Activated B cell treated with CpG ODN at 0.5 μM for 24 hours (primary cell): Measurements from ENCODE around the gene CDH2. TPM values are rescaled to one million over a fixed set of nuclear protein-coding genes. Genes with fewer than 3 reads are reported as not detected.

ENCODE experiments used
- ATAC-seq: fragments of 200-7000 bp; cut with Tn5 transposase; one replicate; pipeline ENCODE4 v1.10.0; 2021; ENCODE audit warnings: low read depth, mild to moderate bottlenecking, moderate library complexity
- CTCF ChIA-PET: fragments of 350-600 bp; sonication (Branson Sonifier 250); formaldehyde crosslinking; loops from one replicate; lab custom pipeline; 2021; ENCODE audit warnings: antibody characterized with exemption; lab: Charles Lee
- POLR2A ChIA-PET: fragments of 350-600 bp; sonication (Branson Sonifier 250); formaldehyde crosslinking; loops from one replicate; lab custom pipeline; 2021; ENCODE audit warnings: antibody characterized with exemption; lab: Charles Lee
- DNase-seq: peaks from one replicate; pipeline ENCODE4 v3.0.0; 2022
- H3K27ac Mint-ChIP-seq: one replicate; pipeline ENCODE4 v1.8.0; 2020; ENCODE audit warnings: mixed read lengths
- H3K27me3 Mint-ChIP-seq: one replicate; pipeline ENCODE4 v1.8.0; 2021; ENCODE audit warnings: mixed read lengths
- H3K36me3 Mint-ChIP-seq: one replicate; pipeline ENCODE4 v1.8.0; 2021; ENCODE audit warnings: low read depth, mixed read lengths
- H3K4me1 Mint-ChIP-seq: one replicate; pipeline ENCODE4 v1.8.0; 2021; ENCODE audit warnings: mixed read lengths
- H3K4me3 Mint-ChIP-seq: one replicate; pipeline ENCODE4 v1.8.0; 2020; ENCODE audit warnings: mild to moderate bottlenecking, mixed read lengths
- H3K9me3 Mint-ChIP-seq: one replicate; pipeline ENCODE4 v1.8.0; 2020; ENCODE audit warnings: mixed read lengths
- intact Hi-C: fragments of 100-400 bp; cut with micrococcal nuclease; formaldehyde crosslinking; loops from one replicate; pipeline ENCODE4 v1.15.1; 2024
- total RNA-seq: library from RNA; stranded (reverse); gene quantifications from 2 replicates; pipeline ENCODE4 v1.2.3, GENCODE V29; 2022
- TF ChIP-seq, protein P1 (sequence below): fragments of 200-600 bp; IDR thresholded peaks from one replicate; pipeline ENCODE4 v1.8.0; 2022; ENCODE audit warnings: antibody characterized with exemption, mild to moderate bottlenecking

Gene CDH2
- total RNA-seq, 1 donor from 2014 or later = not detected

DNA sequence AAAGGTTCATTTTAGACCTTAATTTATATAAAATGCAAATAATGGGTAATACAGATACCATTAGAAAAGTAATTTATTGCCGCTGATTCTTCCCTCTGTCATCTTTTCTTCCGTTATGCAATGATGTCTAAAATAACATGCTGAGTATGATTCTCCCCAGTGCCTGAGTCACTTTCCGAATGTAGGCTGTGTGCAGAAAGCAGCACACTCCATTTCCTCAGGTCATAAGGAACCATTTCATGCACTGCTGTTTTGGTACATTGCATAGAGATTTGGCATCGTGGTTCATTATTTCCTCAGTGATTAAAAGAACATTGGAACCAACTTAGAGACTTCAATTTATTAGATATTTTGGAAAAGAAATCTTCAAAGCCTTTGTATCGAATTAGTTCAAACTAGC lies 173.5 kb downstream of the CDH2 start:
- Mint-ChIP-seq H3K4me1 (no peaks in the 10 kb centered on the region), H3K36me3 (no peaks in the 10 kb centered on the region), H3K9me3 (peaks cover 7% of the 10 kb centered on the region), H3K27me3 (no peaks in the 10 kb centered on the region), H3K4me3 (no peak overlapping the region), H3K27ac (no peak overlapping the region)
- POLR2A ChIA-PET = no interaction called here
- no peak for ATAC-seq
- CTCF ChIA-PET = no interaction called here
- intact Hi-C loops = no loop called here
- DNase-seq = no peak
- TF ChIP-seq, protein P1, sequence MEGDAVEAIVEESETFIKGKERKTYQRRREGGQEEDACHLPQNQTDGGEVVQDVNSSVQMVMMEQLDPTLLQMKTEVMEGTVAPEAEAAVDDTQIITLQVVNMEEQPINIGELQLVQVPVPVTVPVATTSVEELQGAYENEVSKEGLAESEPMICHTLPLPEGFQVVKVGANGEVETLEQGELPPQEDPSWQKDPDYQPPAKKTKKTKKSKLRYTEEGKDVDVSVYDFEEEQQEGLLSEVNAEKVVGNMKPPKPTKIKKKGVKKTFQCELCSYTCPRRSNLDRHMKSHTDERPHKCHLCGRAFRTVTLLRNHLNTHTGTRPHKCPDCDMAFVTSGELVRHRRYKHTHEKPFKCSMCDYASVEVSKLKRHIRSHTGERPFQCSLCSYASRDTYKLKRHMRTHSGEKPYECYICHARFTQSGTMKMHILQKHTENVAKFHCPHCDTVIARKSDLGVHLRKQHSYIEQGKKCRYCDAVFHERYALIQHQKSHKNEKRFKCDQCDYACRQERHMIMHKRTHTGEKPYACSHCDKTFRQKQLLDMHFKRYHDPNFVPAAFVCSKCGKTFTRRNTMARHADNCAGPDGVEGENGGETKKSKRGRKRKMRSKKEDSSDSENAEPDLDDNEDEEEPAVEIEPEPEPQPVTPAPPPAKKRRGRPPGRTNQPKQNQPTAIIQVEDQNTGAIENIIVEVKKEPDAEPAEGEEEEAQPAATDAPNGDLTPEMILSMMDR = no peak

DNA sequence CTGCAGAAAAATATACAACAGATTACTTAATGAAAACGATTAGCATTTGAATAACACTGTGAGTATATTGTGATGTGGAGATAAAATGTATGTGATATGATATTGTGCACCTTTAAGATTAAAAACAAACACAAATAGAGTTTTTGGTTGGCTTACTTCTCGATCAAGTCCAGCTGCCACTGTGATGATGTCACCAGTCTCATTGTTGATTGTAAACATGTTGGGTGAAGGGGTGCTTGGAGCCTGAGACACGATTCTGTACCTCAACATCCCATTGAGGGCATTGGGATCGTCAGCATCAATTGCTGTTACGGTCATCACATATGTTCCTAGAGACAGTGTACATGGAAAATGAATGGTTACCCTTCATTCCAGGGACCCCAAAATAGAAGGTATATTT lies 174.1 kb downstream of the CDH2 start:
- ATAC-seq (no peak), DNase-seq (no peak)
- TF ChIP-seq, protein P1 = no peak
- no peaks in the 10 kb centered on the region for H3K4me1 Mint-ChIP-seq
- no peaks in the 10 kb centered on the region for H3K27me3 Mint-ChIP-seq
- no peak overlapping the region for H3K27ac Mint-ChIP-seq
- intact Hi-C loops = no loop called here
- H3K4me3 Mint-ChIP-seq = no peak overlapping the region
- H3K36me3 Mint-ChIP-seq = no peaks in the 10 kb centered on the region
- peaks cover 9% of the 10 kb centered on the region for H3K9me3 Mint-ChIP-seq
- POLR2A ChIA-PET = no interaction called here
- CTCF ChIA-PET = no interaction called here

DNA sequence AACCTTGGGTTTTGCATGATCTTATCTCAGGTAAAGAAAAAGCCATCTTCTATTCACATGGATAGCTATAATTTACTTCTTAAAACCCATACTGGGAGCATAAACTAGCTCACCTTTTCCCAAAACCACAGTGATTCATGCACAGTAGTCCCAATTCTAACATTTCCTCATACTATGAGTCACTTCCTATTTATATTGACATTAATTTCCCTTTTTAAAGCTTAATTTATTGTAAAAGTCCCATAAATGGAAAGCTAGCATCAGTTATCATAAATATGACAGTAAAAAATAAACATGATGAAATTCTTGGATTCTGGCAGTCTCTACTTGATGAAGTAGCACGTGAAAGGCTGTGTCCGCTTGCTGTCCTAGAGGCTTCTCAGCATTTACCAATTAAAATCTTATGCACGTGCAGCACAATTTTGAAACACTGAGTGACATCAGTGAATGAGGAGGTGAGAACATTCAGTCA lies 180.1 kb downstream of the CDH2 start:
- ATAC-seq (no peak), DNase-seq (no peak)
- ChIA-PET CTCF (no interaction called here), POLR2A (no interaction called here)
- Mint-ChIP-seq H3K4me1 (no peaks in the 10 kb centered on the region), H3K27me3 (no peaks in the 10 kb centered on the region), H3K4me3 (no peak overlapping the region), H3K36me3 (no peaks in the 10 kb centered on the region), H3K9me3 (peaks cover 7% of the 10 kb centered on the region), H3K27ac (no peak overlapping the region)
- TF ChIP-seq, protein P1 = no peak
- intact Hi-C loops = no loop called here

DNA sequence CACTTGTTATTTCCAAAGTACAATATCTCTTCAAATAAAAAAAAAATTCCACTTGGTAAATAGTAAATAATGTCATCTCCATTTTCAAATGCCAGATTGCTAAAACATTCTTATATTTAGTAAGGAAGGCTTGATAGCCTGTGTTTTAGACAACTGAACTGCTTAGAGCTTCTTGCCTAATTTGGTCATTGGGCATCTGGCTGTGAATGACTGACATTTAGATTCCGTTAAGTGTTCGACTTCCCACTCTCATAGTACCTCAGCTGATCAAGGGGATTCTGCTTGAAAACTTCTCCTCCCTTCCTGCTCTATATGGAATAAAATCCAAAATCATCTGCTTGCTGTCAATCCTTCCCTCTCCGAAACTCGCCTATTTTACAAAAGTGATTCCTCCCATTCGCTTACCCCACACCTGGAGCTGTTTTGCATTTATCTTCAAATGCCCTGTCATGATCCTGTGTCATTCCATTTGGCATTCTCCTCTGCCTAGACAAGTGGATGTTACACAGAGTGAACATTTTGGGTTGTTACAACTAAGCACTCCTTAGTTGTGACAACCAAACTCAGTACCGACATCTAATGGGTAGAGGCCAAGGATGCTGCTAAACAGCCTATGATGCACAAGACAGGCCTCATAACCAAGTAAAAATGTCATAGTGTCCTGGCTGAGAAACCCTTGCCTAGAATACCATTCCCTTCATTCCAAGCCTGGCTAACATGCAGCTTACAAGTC lies 181.0 kb downstream of the CDH2 start:
- H3K36me3 Mint-ChIP-seq = no peaks in the 10 kb centered on the region
- intact Hi-C loops = no loop called here
- no peak overlapping the region for H3K4me3 Mint-ChIP-seq

DNA sequence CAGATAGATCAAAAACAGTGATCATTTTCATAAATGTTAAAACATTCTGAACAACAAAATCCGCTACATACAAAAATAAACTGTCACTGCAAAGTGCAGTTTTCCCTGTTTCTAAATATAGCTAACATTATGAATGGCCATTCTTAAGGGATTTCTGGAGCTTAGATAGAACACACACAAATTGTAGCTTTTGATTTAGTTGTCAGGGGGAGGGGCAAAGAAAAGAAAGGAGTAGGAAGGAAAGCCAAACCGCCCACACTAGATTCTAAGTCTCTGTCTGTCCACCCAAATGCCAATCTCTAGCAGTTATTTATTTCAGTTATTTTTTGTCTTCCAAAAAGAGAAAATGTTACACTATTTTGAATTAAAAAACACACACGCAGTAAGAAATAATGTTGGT lies 182.4 kb downstream of the CDH2 start:
- H3K4me3 Mint-ChIP-seq = no peak overlapping the region
- H3K27ac Mint-ChIP-seq = no peak overlapping the region
- TF ChIP-seq, protein P1 = no peak
- H3K9me3 Mint-ChIP-seq = peaks cover 4% of the 10 kb centered on the region
- H3K27me3 Mint-ChIP-seq = no peaks in the 10 kb centered on the region
- H3K36me3 Mint-ChIP-seq = no peaks in the 10 kb centered on the region
- POLR2A ChIA-PET = no interaction called here
- DNase-seq (no peak), ATAC-seq (no peak)
- CTCF ChIA-PET = no interaction called here
- intact Hi-C loops = no loop called here
- no peaks in the 10 kb centered on the region for H3K4me1 Mint-ChIP-seq

More for the DNA sequence above, 181.0 kb downstream of the CDH2 start:
- POLR2A ChIA-PET = no interaction called here
- no peak for DNase-seq
- no peaks in the 10 kb centered on the region for H3K27me3 Mint-ChIP-seq
- H3K4me1 Mint-ChIP-seq = no peaks in the 10 kb centered on the region
- H3K27ac Mint-ChIP-seq = no peak overlapping the region
- no peak for ATAC-seq
- TF ChIP-seq, protein P1 = no peak
- H3K9me3 Mint-ChIP-seq = peaks cover 4% of the 10 kb centered on the region
- CTCF ChIA-PET = no interaction called here
